Epithelial cell of proximal tubule (primary cell): ENCODE data around the gene PPP1R37. TPM values are rescaled to one million over a fixed set of nuclear protein-coding genes. Genes with fewer than 3 reads are reported as not detected.

Source experiments
- DNase-seq: peaks from one replicate; pipeline ENCODE4 v3.0.0-alpha.2; 2011; ENCODE audit warnings: low read depth
- H3K4me3 ChIP-seq: 2 replicates; pipeline ENCODE4 v1.5.1; 2011; ENCODE audit warnings: low read depth, mild to moderate bottlenecking, low read length
- CTCF ChIP-seq: conservative IDR thresholded peaks from 2 replicates; pipeline ENCODE4 v1.5.1; 2012; ENCODE audit warnings: low read depth, mild to moderate bottlenecking, low read length
- total RNA-seq: library from RNA; depleted of rRNA; stranded (reverse); fragments of >200 nt; gene quantifications from 2 replicates; pipeline ENCODE4 v1.2.3, GENCODE V29; 2015

PPP1R37 gene
- total RNA-seq, 1 donor from 2014 or later = 64.0 TPM

- no peak overlapping the region for H3K4me3 ChIP-seq
- no peak for DNase-seq
- TF ChIP-seq CTCF = no peak
Measured at GRCh38 chr19:45159210-45159970, 66.4 kb downstream of the PPP1R37 start.

GRCh38 chr19:45159971-45160324, 67.0 kb downstream of the PPP1R37 start:
- DNase-seq = no peak
- TF ChIP-seq CTCF = no peak
- no peak overlapping the region for H3K4me3 ChIP-seq

GRCh38 chr19:45160870-45161737, 68.1 kb downstream of the PPP1R37 start, which contains the start of gene NKPD1:
NKPD1 (minus strand) TSS chr19:45160982; CDS start chr19:45160150, 832 bp downstream.
- TF ChIP-seq CTCF = no peak
- no peak for DNase-seq
- no peak within 1 kb of the TSS for H3K4me3 ChIP-seq

- no peak overlapping the region for H3K4me3 ChIP-seq
- DNase-seq = no peak
Measured at GRCh38 chr19:45161738-45162607, 69.0 kb downstream of the PPP1R37 start.

GRCh38 chr19:45162608-45163143, 69.7 kb downstream of the PPP1R37 start:
- TF ChIP-seq CTCF = no peak

More at GRCh38 chr19:45161738-45162607, 69.0 kb downstream of the PPP1R37 start:
- TF ChIP-seq CTCF = peak; percentile 71

GRCh38 chr19:45163156-45163555, 70.2 kb downstream of the PPP1R37 start:
- DNase-seq = no peak
- H3K4me3 ChIP-seq = no peak overlapping the region
- TF ChIP-seq CTCF = no peak

More at GRCh38 chr19:45162608-45163143, 69.7 kb downstream of the PPP1R37 start:
- DNase-seq = no peak
- H3K4me3 ChIP-seq = no peak overlapping the region
